Body of pancreas (tissue), 4 donors: ENCODE results near the gene FBLN1. TPM values are rescaled to one million over a fixed set of nuclear protein-coding genes. Genes with fewer than 3 reads are reported as not detected.
A peak's percentile ranks its signal among the peaks of the same experiment; 100 is the strongest.

Experiments used
- ATAC-seq: fragments of 150-250 bp; one replicate; pipeline ENCODE4 v1.9.1; 2016
- DNase-seq, 4 donors: peaks; one replicate each; pipeline ENCODE4 v3.0.0-alpha.2; 2019
- H3K27ac ChIP-seq, 4 donors: fragments of 200-600 bp; sonication (generic); 1 replicate in 3 of 4; 2 replicates in 1 of 4; pipeline versions ENCODE4 v1.5.1 to v1.6.1; 2016 to 2019; ENCODE audit warnings: mild to moderate bottlenecking in 1 of 4, mixed read lengths in 1 of 4, moderate library complexity in 1 of 4
- H3K27me3 ChIP-seq, 2 donors: fragments of 200-600 bp; sonication (generic); one replicate each; pipeline ENCODE4 v1.6.0; 2016; ENCODE audit warnings: mild to moderate bottlenecking in 1 of 2
- H3K36me3 ChIP-seq, 2 donors: fragments of 200-600 bp; sonication (generic); replicated peaks in 1 of 2; 2 replicates each; pipeline ENCODE4 v1.5.1; 2016; ENCODE audit warnings: low read depth in 2 of 2; ENCODE audit not compliant: insufficient read depth in 1 of 2
- H3K4me1 ChIP-seq: fragments of 200-600 bp; sonication (generic); one replicate; pipeline ENCODE4 v1.6.0; 2016
- H3K4me3 ChIP-seq, 2 donors: fragments of 200-600 bp; sonication (generic); 1 replicate in 1 of 2; 2 replicates in 1 of 2; pipeline ENCODE4 v1.5.1; 2016 to 2019
- H3K9me3 ChIP-seq, 3 donors: fragments of 200-600 bp; sonication (generic); 1 replicate in 2 of 3; 2 replicates in 1 of 3; pipeline ENCODE4 v1.5.1; 2016
- POLR2A ChIP-seq, 3 donors: fragments of 450-650 bp; IDR thresholded peaks; one replicate each; pipeline ENCODE4 v1.6.1; 2016; ENCODE audit warnings: antibody characterized with exemption in 3 of 3, mild to moderate bottlenecking in 2 of 3
- WGBS, 2 donors: methylation state at CpG; one replicate each; pipeline ENCODE4 v1.1.5; 2017; 5-methylcytosine and 5-hydroxymethylcytosine counted together
- intact Hi-C: fragments of 100-400 bp; cut with DNase I; formaldehyde crosslinking; loops from one replicate; pipeline ENCODE4 v1.15.1; 2023
- total RNA-seq, 2 donors: library from RNA; depleted of rRNA; stranded (reverse); fragments of >200 nt; gene quantifications; one replicate each; pipeline ENCODE4 v1.1.0, GENCODE V29; 2016
- TF ChIP-seq, protein P1 (sequence below), 7 experiments: fragments of 450-650 bp in 4 of 7; fragments of 200-600 bp in 3 of 7; sonication (generic) in 3 of 7; IDR thresholded peaks; one replicate each; pipeline ENCODE4 v1.5.1; 2016 to 2019; ENCODE audit warnings: antibody characterized with exemption in 7 of 7

The FBLN1 gene
- total RNA-seq, 2 donors from 2014 or later, result 97.0 to 119 TPM

DNA sequence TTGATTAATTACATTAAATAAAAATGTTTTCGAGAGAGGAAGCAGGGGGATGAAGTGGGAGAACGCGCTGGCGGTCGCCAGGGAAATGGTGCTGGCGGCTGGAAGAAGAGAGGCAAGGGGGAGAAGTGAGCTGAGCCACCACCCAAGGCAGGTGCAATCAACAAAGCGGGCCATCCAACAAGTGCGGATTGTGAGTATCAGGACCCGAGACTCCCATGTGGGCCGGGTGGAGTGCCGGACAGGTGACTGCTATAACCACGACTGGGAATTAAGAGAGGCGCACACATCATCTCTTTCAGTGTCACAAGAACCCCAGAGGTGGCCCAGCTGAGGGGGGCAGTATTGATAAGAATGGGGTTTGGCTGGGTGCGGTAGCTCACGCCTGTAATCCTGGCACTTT lies 127.8 kb downstream of the FBLN1 start:
- WGBS, 2 donors, result 86 to 87% methylated on average over 15 of the region's 15 CpGs
- H3K4me1 ChIP-seq, result peaks cover 28% of the 10 kb centered on the region
- no peak overlapping the region for H3K4me3 ChIP-seq
- H3K9me3 ChIP-seq, result no peaks in the 10 kb centered on the region
- no peak for DNase-seq
- no peaks in the 10 kb centered on the region for H3K36me3 ChIP-seq
- H3K27ac ChIP-seq, result no peak overlapping the region
- TF ChIP-seq, protein P1, sequence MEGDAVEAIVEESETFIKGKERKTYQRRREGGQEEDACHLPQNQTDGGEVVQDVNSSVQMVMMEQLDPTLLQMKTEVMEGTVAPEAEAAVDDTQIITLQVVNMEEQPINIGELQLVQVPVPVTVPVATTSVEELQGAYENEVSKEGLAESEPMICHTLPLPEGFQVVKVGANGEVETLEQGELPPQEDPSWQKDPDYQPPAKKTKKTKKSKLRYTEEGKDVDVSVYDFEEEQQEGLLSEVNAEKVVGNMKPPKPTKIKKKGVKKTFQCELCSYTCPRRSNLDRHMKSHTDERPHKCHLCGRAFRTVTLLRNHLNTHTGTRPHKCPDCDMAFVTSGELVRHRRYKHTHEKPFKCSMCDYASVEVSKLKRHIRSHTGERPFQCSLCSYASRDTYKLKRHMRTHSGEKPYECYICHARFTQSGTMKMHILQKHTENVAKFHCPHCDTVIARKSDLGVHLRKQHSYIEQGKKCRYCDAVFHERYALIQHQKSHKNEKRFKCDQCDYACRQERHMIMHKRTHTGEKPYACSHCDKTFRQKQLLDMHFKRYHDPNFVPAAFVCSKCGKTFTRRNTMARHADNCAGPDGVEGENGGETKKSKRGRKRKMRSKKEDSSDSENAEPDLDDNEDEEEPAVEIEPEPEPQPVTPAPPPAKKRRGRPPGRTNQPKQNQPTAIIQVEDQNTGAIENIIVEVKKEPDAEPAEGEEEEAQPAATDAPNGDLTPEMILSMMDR (IDR thresholded peaks at IDR 0.05), result no peak
- no peak for TF ChIP-seq POLR2A (IDR thresholded peaks at IDR 0.05)
- no peak for ATAC-seq
- intact Hi-C loops, result no loop called here
- H3K27me3 ChIP-seq, result no peaks in the 10 kb centered on the region

DNA sequence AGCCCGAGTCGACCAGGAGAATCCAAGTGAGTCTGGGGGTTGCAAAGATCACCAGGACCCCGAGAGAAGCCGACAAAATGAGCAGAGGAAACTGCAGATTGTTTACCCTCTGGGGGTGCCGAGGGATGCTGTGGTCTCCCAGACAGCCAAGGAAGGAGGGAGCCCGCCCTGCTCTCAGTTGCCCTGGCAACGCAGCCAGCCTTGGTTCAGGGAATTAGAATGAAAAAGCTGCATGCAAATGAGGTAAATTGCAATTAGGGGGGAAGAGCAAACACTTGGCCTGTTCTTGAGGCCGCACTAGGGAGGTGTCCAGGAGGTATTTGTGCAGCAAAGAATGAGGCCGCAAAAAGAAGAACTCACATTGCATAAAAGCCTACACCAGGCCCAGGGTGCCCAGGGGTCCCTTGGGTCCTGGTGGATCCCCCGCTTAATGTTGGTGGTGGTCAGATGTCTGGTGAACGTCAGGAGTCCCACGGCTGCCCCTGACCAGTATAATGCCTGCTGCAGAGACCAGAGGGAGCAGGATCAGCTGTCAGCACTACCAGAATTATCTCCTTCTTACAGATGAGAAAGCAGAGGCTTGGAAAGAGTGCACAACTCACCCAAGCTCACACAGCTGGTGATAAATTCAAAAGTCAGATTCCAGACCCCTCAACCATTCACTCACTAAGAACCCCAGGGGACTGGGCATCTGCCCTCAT lies 128.6 kb downstream of the FBLN1 start:
- no peaks in the 10 kb centered on the region for H3K27me3 ChIP-seq
- WGBS, 2 donors, result 52 to 56% methylated on average over 12 of the region's 12 CpGs
- no peak for DNase-seq
- no peaks in the 10 kb centered on the region for H3K9me3 ChIP-seq
- intact Hi-C loops, result no loop called here
- H3K4me3 ChIP-seq, result no peak overlapping the region
- no peak overlapping the region for H3K27ac ChIP-seq
- H3K4me1 ChIP-seq, result peaks cover 28% of the 10 kb centered on the region
- H3K36me3 ChIP-seq, result no peaks in the 10 kb centered on the region
- ATAC-seq, result no peak
- no peak for TF ChIP-seq POLR2A (IDR thresholded peaks at IDR 0.05)
- TF ChIP-seq, protein P1 (IDR thresholded peaks at IDR 0.05), result no peak

DNA sequence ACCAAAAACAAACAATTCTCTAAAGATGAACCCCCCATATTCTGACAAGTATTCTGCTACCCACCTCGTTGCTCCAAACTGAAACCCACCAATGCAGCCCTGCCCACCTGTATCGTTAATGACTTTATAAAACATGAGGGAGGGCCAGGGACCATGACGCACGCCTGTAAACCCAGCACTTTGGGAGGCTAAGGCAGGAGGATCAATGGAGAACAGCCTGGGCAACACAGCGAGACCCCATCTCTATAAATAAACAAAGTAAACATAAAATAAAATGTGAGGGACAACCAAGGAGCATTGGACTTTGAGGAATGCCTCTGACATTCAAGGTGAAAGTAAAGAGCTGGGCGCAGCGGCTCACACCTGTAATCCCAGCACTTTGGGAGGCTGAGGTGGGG lies 129.2 kb downstream of the FBLN1 start:
- no peaks in the 10 kb centered on the region for H3K27me3 ChIP-seq
- no peak for TF ChIP-seq POLR2A (IDR thresholded peaks at IDR 0.05)
- TF ChIP-seq, protein P1 (IDR thresholded peaks at IDR 0.05), result no peak
- DNase-seq (no peak), ATAC-seq (no peak)
- 69 to 73% methylated on average over 7 of the region's 7 CpGs for WGBS, 2 donors
- H3K4me3 ChIP-seq, result no peak overlapping the region
- H3K9me3 ChIP-seq, result no peaks in the 10 kb centered on the region
- peaks cover 28% of the 10 kb centered on the region for H3K4me1 ChIP-seq
- no peak overlapping the region for H3K27ac ChIP-seq
- H3K36me3 ChIP-seq, result no peaks in the 10 kb centered on the region
- intact Hi-C loops, result no loop called here

DNA sequence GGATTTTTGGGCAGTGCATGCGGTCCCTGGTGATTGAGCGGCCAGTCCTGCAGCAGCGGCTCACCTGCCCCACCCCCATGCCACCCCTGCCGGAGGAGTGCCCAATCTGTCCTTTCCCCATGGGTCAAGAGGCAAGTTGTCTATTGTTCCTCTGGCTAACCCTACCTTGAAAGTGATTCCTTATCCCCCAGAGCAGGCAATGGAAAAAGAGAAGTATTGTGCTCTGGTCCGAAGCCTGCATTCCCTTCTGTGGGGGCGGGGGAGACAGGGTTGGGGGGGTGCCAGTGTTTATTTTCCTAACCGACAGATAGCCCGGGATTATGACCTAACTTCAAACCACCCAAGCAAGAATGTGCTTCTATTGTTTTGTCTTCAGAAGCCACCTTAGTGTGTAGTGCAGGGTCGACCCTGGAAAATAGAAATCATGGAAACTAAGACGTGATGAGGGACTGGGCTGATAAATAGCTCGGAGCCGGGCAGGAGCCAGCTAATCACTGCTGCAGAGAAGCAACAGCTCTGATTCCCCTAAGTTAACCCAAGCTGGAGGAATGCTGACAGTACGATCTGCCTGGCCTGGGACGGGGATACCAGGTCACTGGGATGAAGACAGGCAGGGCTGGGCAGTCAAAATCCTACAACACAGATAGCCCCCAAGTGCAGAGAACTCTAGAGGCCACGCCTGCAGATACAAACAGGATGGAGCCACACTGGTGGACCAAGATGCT lies 130.3 kb downstream of the FBLN1 start:
- H3K27ac ChIP-seq, result peak overlapping the region; percentile 5 to 57 (median 46)
- no peaks in the 10 kb centered on the region for H3K36me3 ChIP-seq
- peaks cover 20% of the 10 kb centered on the region for H3K4me1 ChIP-seq
- ATAC-seq (peak; percentile 65), DNase-seq (peak in 3 of 4 donors; percentile 30 to 34 (median 31))
- 9 to 11% methylated on average over 15 of the region's 15 CpGs for WGBS, 2 donors
- no peaks in the 10 kb centered on the region for H3K9me3 ChIP-seq
- TF ChIP-seq, protein P1 (IDR thresholded peaks at IDR 0.05), result no peak
- TF ChIP-seq POLR2A (IDR thresholded peaks at IDR 0.05), result no peak
- intact Hi-C loops, result no loop called here
- no peaks in the 10 kb centered on the region for H3K27me3 ChIP-seq
- H3K4me3 ChIP-seq, result no peak overlapping the region
